Body of pancreas (tissue), 4 donors: Measurements from ENCODE around the gene AATF. TPM values are rescaled to one million over a fixed set of nuclear protein-coding genes. Genes with fewer than 3 reads are reported as not detected.

Experiments
- ATAC-seq: fragments of 150-250 bp; one replicate; pipeline ENCODE4 v1.9.1; 2016
- DNase-seq, 4 donors: peaks; one replicate each; pipeline ENCODE4 v3.0.0-alpha.2; 2019
- H3K27ac ChIP-seq, 4 donors: fragments of 200-600 bp; sonication (generic); 1 replicate in 3 of 4; 2 replicates in 1 of 4; pipeline versions ENCODE4 v1.5.1 to v1.6.1; 2016 to 2019; ENCODE audit warnings: mild to moderate bottlenecking in 1 of 4, mixed read lengths in 1 of 4, moderate library complexity in 1 of 4
- H3K27me3 ChIP-seq, 2 donors: fragments of 200-600 bp; sonication (generic); one replicate each; pipeline ENCODE4 v1.6.0; 2016; ENCODE audit warnings: mild to moderate bottlenecking in 1 of 2
- H3K36me3 ChIP-seq, 2 donors: fragments of 200-600 bp; sonication (generic); replicated peaks in 1 of 2; 2 replicates each; pipeline ENCODE4 v1.5.1; 2016; ENCODE audit warnings: low read depth in 2 of 2; ENCODE audit not compliant: insufficient read depth in 1 of 2
- H3K4me1 ChIP-seq: fragments of 200-600 bp; sonication (generic); one replicate; pipeline ENCODE4 v1.6.0; 2016
- H3K4me3 ChIP-seq, 2 donors: fragments of 200-600 bp; sonication (generic); 1 replicate in 1 of 2; 2 replicates in 1 of 2; pipeline ENCODE4 v1.5.1; 2016 to 2019
- H3K9me3 ChIP-seq, 3 donors: fragments of 200-600 bp; sonication (generic); 1 replicate in 2 of 3; 2 replicates in 1 of 3; pipeline ENCODE4 v1.5.1; 2016
- CTCF ChIP-seq, 7 experiments: fragments of 450-650 bp in 4 of 7; fragments of 200-600 bp in 3 of 7; sonication (generic) in 3 of 7; IDR thresholded peaks; one replicate each; pipeline ENCODE4 v1.5.1; 2016 to 2019; ENCODE audit warnings: antibody characterized with exemption in 7 of 7
- POLR2A ChIP-seq, 3 donors: fragments of 450-650 bp; IDR thresholded peaks; one replicate each; pipeline ENCODE4 v1.6.1; 2016; ENCODE audit warnings: antibody characterized with exemption in 3 of 3, mild to moderate bottlenecking in 2 of 3
- WGBS, 2 donors: methylation state at CpG; one replicate each; pipeline ENCODE4 v1.1.5; 2017; 5-methylcytosine and 5-hydroxymethylcytosine counted together
- intact Hi-C: fragments of 100-400 bp; cut with DNase I; formaldehyde crosslinking; loops from one replicate; pipeline ENCODE4 v1.15.1; 2023
- total RNA-seq, 2 donors: library from RNA; depleted of rRNA; stranded (reverse); fragments of >200 nt; gene quantifications; one replicate each; pipeline ENCODE4 v1.1.0, GENCODE V29; 2016

The AATF gene
- total RNA-seq, 2 donors from 2014 or later = 16.5 to 28.3 TPM

GRCh38 chr17:37025847-37026530 is 77.2 kb downstream of the AATF start:
- 86 to 88% methylated on average over 2 of the region's 2 CpGs for WGBS, 2 donors
- no peak for ATAC-seq

GRCh38 chr17:37026531-37026869 is 77.7 kb downstream of the AATF start:
- no peaks in the 10 kb centered on the region for H3K4me1 ChIP-seq
- TF ChIP-seq CTCF (IDR thresholded peaks at IDR 0.05) = no peak
- no peak for TF ChIP-seq POLR2A (IDR thresholded peaks at IDR 0.05)
- no peak overlapping the region for H3K27ac ChIP-seq
- H3K9me3 ChIP-seq = no peaks in the 10 kb centered on the region
- H3K4me3 ChIP-seq = no peak overlapping the region
- no peak for ATAC-seq
- H3K36me3 ChIP-seq = no peaks in the 10 kb centered on the region
- no peak for DNase-seq
- intact Hi-C loops = no loop called here
- 82 to 91% methylated on average over 1 of the region's 1 CpG for WGBS, 2 donors
- no peaks in the 10 kb centered on the region for H3K27me3 ChIP-seq

More at GRCh38 chr17:37025847-37026530, 77.2 kb downstream of the AATF start:
- Histone ChIP-seq H3K9me3 (no peaks in the 10 kb centered on the region), H3K4me3 (no peak overlapping the region), H3K27me3 (no peaks in the 10 kb centered on the region), H3K36me3 (no peaks in the 10 kb centered on the region), H3K27ac (no peak overlapping the region), H3K4me1 (no peaks in the 10 kb centered on the region)
- intact Hi-C loops = no loop called here
- no peak for DNase-seq
- TF ChIP-seq POLR2A (IDR thresholded peaks at IDR 0.05) = no peak
- no peak for TF ChIP-seq CTCF (IDR thresholded peaks at IDR 0.05)

- Histone ChIP-seq H3K4me1 (no peaks in the 10 kb centered on the region), H3K27ac (no peak overlapping the region), H3K9me3 (no peaks in the 10 kb centered on the region), H3K36me3 (peaks cover 0 to 1% of the 10 kb centered on the region in 2 donors), H3K4me3 (no peak overlapping the region), H3K27me3 (no peaks in the 10 kb centered on the region)
- intact Hi-C loops = no loop called here
- TF ChIP-seq CTCF (IDR thresholded peaks at IDR 0.05) (no peak), POLR2A (IDR thresholded peaks at IDR 0.05) (no peak)
- ATAC-seq (no peak), DNase-seq (no peak)
- 99 to 100% methylated on average over 4 of the region's 4 CpGs for WGBS, 2 donors
Measured at GRCh38 chr17:37028040-37028439, 79.3 kb downstream of the AATF start.

- Histone ChIP-seq H3K27me3 (no peaks in the 10 kb centered on the region), H3K4me3 (no peak overlapping the region), H3K27ac (no peak overlapping the region), H3K36me3 (peaks cover 0 to 1% of the 10 kb centered on the region in 2 donors), H3K4me1 (no peaks in the 10 kb centered on the region), H3K9me3 (no peaks in the 10 kb centered on the region)
- no peak for ATAC-seq
- no peak for TF ChIP-seq CTCF (IDR thresholded peaks at IDR 0.05)
- no peak for TF ChIP-seq POLR2A (IDR thresholded peaks at IDR 0.05)
- intact Hi-C loops = no loop called here
- WGBS, 2 donors = 85 to 86% methylated on average over 4 of the region's 4 CpGs
- no peak for DNase-seq
Measured at GRCh38 chr17:37031493-37032083, 82.8 kb downstream of the AATF start.
